CD4-positive, alpha-beta T cell treated with Interleukin-2 at 100 ng/mL for 4 hours (primary cell): Measurements from ENCODE around the gene SPOCK3.
"Not testable (repeated sequence)": the region's sequence is repeated elsewhere in the genome, so short reads cannot be mapped to it uniquely, and the experiment has no call there.

Experiments used
- DNase-seq: peaks from one replicate; pipeline ENCODE4 v3.0.0-alpha.2; 2020; ENCODE audit warnings: low spot score

The SPOCK3 gene

GRCh38 chr4:166823126-166823525 lies 411.2 kb downstream of the SPOCK3 start:
- no peak for DNase-seq

DNA sequence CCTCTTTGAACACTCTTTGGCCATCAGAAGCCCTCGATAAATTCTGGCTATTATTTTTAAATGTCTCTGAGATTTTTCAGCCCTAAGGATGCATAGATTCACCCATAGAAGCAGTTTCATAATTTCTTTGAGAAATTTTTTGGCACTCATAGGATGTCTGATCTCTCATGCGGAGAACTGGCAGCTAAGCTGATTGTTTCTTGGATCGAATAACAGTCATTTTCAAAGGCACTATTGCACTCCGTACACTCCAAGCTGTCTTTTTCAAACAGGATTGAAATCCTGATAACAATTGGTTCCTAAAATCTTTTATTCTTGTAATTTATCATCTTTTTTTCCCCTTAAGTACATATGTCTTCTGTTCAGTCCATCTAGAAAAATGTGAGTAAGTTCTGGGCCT lies 411.9 kb downstream of the SPOCK3 start:
- no peak for DNase-seq

DNA sequence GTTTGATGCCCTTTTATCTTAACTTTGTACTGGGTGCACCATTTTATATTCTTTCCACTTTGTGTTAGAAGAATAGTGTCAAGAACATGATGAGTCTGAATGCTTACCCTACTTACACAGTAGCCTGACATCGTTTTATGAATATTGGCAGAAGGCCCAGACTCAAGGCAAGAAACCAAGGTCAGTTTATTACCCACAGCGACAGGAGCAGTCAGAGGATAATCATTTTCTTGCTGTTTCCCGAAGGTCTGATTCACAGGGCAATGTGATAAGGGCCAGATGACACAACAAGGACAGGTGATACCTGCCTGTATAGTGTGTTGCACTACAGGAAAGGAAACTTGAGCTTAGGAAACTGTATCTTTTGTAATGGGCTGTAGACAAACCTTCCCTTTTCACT lies 417.4 kb downstream of the SPOCK3 start:
- no peak for DNase-seq

GRCh38 chr4:166808380-166808779 lies 425.9 kb downstream of the SPOCK3 start:
- DNase-seq, result no peak

- DNase-seq, result no peak
Observed at GRCh38 chr4:166802346-166802745, 431.9 kb downstream of the SPOCK3 start.

GRCh38 chr4:166798126-166798525 lies 436.2 kb downstream of the SPOCK3 start:
- DNase-seq, result no peak

GRCh38 chr4:166777760-166778159 lies 456.5 kb downstream of the SPOCK3 start:
- DNase-seq, result no peak

DNA sequence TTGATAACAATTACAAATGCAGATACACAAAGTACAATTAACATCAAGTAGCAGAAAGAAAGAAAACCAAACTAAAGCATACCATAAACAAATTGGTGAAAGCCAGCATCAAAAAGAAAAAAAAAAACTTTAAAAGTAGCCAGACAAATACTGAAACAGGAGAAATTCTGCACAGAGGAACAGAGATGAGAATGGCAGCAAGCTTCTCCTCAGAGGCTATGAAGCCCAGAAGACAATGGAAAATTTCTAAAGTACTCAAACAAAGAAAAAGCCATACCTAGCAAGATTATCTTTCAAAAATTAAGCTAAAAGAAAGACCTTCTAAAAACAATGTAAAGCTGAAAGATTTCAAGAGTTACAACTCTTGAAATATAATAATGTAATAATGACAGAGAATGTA lies 471.3 kb downstream of the SPOCK3 start:
- DNase-seq, result no peak

- no peak for DNase-seq
Observed at GRCh38 chr4:166741742-166742141, 492.6 kb downstream of the SPOCK3 start.

- DNase-seq, result not testable (repeated sequence)
Observed at GRCh38 chr4:166739215-166739614, 495.1 kb downstream of the SPOCK3 start.

GRCh38 chr4:166737430-166737829 lies 496.9 kb downstream of the SPOCK3 start:
- DNase-seq, result no peak

DNA sequence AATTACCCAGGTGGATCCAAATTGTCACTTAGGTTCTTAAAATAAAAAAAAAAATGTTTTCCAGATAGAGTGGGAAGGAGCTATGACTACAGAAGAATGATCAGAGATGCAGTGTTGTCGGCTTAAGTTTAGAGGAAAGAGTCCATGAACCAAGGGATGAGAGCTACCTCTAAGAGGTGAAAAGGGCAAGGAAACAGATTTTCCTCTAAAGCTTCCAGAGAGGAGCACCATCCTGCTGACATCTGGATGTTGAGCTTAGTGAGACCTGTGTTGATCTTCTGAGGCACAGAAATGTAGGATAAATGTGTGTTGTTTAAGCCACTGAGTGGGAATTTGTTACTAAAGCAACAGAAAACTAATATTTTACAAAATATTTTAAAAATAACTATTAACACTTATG lies 498.7 kb downstream of the SPOCK3 start:
- no peak for DNase-seq

DNA sequence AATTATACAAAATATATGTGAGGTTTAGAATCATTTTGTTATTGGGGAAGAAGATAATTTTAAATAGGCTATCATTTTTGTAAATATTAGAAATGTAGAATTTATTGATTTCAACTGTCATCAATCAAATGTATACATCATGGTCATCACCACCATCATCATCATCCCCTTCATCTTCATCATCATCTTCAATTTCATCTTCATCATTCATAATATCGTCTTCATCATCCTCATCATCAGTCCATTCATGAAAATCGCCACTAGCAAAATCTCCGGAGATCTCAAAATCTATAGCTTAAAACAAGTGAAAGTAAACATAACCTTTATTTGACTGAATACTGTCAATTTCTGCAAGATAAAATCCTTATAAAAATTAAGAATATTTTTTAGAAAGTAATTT lies 499.5 kb downstream of the SPOCK3 start:
- no peak for DNase-seq

GRCh38 chr4:166733686-166734085 lies 500.6 kb downstream of the SPOCK3 start:
- DNase-seq, result no peak

DNA sequence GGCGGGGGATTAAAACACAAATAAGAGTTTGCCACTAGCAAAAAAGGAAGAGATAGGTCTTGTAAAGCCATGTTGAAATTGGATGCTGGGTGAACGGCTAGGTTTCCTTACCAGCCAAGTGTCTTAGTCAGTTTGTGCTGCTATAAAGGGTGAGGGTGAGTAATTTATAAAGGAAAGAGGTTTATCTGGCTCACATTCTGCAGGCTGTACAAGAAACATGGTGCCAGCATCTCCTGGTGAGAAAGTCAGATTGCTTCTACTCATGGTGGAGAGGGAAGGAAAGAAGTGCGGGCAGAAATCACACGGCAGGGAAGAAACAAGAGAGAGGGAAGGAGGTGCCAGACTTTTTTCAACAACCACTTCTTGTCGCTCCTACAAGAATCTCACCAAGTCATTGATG lies 507.5 kb downstream of the SPOCK3 start:
- DNase-seq, result no peak

DNA sequence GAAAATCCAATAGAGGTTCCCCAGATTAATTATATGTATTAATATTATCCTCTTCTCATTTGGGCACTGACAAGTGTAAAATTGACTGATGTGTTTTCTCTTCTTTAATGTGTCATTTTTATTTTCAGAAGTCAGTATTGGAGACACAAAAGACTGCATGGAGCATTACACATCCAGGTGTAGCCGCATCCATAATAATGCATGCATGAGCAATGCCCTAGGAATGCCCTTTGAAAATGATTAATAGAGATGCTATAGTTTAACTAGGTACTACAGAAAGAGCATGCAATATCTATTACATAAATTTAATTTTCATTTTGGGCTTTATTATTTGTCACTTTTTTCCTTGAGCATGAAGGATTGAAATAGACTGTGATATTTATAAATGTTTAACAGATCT lies 509.9 kb downstream of the SPOCK3 start:
- DNase-seq, result no peak

DNA sequence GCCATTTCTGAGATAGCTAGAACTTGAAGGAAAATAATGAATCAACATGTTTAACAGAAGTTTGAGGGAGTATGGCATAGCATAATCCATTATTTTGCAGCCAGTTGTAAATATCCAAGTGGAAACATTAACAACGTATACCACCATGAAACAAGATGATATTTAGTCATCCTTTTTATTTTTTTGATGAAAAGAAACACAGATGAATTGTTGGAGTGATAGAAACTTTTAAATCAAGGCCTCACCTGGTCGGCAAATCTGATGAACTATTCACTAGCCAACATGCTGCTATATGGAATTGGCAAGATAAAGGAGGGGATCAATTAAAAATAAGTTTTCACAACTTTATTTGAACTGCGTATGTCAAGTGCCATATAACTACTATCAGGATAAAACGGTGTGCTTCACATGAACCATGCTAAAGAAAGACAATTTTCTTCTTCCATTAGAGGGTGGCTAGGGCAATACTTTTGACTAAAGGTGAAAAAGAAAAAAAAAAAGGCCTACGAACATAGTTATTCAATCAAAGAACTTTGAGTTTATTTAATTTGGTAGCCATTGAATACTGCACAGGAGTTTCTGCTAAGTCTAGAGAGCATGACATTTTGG lies 510.7 kb downstream of the SPOCK3 start:
- DNase-seq, result no peak

DNA sequence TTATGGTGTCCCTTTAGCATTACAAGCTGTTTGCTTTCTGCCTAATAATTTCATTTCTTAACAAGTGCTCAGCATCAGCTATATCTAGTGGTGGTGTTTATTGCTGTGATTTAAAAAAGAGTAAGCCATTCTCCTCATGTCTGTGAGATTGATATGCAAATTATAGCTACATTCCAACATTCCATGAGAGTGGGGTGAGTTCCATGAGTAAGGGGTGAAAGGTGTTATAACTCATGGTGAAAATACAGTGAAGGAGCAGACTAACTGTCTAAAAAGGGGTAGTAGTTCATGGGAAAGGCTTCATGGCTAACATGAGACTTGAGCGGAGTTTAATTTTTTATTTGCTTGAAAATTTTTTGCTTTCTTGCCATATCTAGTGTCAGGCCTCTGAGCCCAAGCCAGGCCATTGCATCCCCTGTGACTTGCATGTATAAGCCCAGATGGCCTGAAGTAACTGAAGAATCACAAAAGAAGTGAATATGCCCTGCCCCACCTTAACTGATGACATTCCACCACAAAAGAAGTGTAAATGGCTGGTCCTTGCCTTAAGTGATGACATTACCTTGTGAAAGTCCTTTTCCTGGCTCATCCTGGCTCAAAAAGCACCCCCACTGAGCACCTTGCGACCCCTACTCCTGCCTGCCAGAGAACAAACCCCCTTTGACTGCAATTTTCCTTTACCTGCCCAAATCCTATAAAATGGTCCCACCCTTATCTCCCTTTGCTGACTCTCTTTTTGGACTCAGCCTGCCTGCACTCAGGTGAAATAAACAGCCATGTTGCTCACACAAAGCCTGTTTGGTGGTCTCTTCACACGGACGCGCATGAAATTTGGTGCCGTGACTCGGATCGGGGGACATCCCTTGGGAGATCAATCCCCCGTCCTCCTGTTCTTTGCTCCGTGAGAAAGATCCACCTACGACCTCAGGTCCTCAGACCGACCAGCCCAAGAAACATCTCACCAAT lies 518.3 kb downstream of the SPOCK3 start:
- DNase-seq, result not testable (repeated sequence)

GRCh38 chr4:166700592-166700991 lies 533.7 kb downstream of the SPOCK3 start:
- DNase-seq, result no peak

- no peak for DNase-seq
Observed at GRCh38 chr4:166688835-166689234, 545.5 kb downstream of the SPOCK3 start.

- no peak for DNase-seq
Observed at GRCh38 chr4:166687828-166688227, 546.5 kb downstream of the SPOCK3 start.
